GM19023 (cell line): ENCODE measurements around the gene IFT74.
"Not testable (repeated sequence)": the region's sequence is repeated elsewhere in the genome, so short reads cannot be mapped to it uniquely, and the experiment has no call there.

ENCODE experiments used
- ATAC-seq: cut with Tn5 transposase; IDR thresholded peaks from one replicate; pipeline ENCODE4 v1.9.1; 2021; ENCODE audit warnings: mild to moderate bottlenecking, moderate library complexity; ENCODE audit not compliant: unreplicated experiment

Gene IFT74

GRCh38 chr9:27065288-27065687 is 109.1 kb downstream of the IFT74 start:
- no peak for ATAC-seq

GRCh38 chr9:27073841-27074728 is 117.9 kb downstream of the IFT74 start:
- ATAC-seq = no peak

GRCh38 chr9:27078685-27079084 is 122.5 kb downstream of the IFT74 start:
- no peak for ATAC-seq

- no peak for ATAC-seq
Measured at GRCh38 chr9:27085456-27085855, 129.2 kb downstream of the IFT74 start.

- ATAC-seq = no peak
Measured at GRCh38 chr9:27086818-27087680, 130.8 kb downstream of the IFT74 start.

GRCh38 chr9:27088981-27089380 is 132.8 kb downstream of the IFT74 start:
- ATAC-seq = no peak

- no peak for ATAC-seq
Measured at GRCh38 chr9:27089706-27090105, 133.5 kb downstream of the IFT74 start.

- no peak for ATAC-seq
Measured at GRCh38 chr9:27090231-27090630, 134.0 kb downstream of the IFT74 start.

GRCh38 chr9:27090711-27091110 is 134.5 kb downstream of the IFT74 start:
- ATAC-seq = no peak

GRCh38 chr9:27092496-27092895 is 136.3 kb downstream of the IFT74 start:
- ATAC-seq = not testable (repeated sequence)

GRCh38 chr9:27093384-27094067 is 137.3 kb downstream of the IFT74 start:
- not testable (repeated sequence) for ATAC-seq

GRCh38 chr9:27094640-27095298 is 138.6 kb downstream of the IFT74 start:
- ATAC-seq = no peak

- no peak for ATAC-seq
Measured at GRCh38 chr9:27107241-27107640, 151.0 kb downstream of the IFT74 start.

GRCh38 chr9:27108981-27109541 is 152.8 kb downstream of the IFT74 start, which contains the start of gene TEK:
TSS of gene TEK (plus strand) at chr9:27109225. CDS start at chr9:27109591, 366 bp downstream.
- no peak for ATAC-seq

- ATAC-seq = no peak
Measured at GRCh38 chr9:27109621-27110020, 153.4 kb downstream of the IFT74 start.

- no peak for ATAC-seq
Measured at GRCh38 chr9:27110181-27110580, 154.0 kb downstream of the IFT74 start.

GRCh38 chr9:27112235-27112634 is 156.0 kb downstream of the IFT74 start:
- ATAC-seq = no peak
